ENCODE results near the gene CBX8.

CBX8 gene

GRCh38 chr17:79819085-79819484 is 22.2 kb upstream of the CBX8 start:
- FAIRE-seq: no peak

GRCh38 chr17:79818026-79818758 is 21.3 kb upstream of the CBX8 start:
- no peak for FAIRE-seq

- no peak for FAIRE-seq
These were observed 19.1 kb upstream of the CBX8 start for GRCh38 chr17:79815836-79816461.

GRCh38 chr17:79814974-79815835 is 18.3 kb upstream of the CBX8 start:
- no peak for FAIRE-seq

DNA sequence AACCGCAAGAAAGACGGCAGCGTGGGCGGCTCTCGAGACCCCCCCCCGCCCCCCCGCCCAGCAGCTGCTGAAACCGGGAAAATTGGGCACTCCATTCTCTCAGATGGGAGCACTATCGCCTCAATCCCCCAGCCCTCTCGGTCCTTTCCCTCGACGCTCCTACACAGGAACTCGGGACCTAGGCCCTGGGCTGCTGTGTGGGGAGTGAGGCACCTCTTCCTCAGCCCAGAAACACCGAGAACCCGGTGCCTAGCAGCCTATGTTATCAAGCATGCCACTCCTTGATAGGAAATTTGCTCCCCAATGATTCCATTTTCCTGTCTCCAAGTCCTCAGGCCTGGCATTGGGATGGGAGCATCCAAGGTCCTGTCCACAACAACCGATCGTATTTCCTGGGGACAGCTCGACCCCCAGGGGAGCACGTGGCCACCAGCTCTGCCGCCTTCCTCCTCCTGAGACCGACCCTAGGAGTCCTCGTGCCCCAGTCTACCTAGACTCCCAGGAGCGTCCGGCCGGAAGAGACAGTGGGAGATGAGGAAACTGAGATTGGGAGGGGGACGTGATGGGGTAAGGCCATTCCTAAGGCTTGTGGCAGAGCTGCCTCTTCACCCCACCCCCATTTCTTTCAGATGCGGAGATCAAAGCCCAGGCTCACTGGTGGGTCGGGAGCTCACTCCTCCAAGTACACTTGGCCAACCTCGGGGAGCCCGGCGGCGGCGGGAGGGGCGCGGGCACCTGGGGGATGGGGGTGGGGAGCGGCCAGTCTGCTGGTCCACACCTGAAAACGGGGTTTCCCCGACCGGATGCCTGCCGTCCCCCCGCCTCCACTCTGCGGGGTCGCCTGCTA is 17.5 kb upstream of the CBX8 start:
- no peak for FAIRE-seq

DNA sequence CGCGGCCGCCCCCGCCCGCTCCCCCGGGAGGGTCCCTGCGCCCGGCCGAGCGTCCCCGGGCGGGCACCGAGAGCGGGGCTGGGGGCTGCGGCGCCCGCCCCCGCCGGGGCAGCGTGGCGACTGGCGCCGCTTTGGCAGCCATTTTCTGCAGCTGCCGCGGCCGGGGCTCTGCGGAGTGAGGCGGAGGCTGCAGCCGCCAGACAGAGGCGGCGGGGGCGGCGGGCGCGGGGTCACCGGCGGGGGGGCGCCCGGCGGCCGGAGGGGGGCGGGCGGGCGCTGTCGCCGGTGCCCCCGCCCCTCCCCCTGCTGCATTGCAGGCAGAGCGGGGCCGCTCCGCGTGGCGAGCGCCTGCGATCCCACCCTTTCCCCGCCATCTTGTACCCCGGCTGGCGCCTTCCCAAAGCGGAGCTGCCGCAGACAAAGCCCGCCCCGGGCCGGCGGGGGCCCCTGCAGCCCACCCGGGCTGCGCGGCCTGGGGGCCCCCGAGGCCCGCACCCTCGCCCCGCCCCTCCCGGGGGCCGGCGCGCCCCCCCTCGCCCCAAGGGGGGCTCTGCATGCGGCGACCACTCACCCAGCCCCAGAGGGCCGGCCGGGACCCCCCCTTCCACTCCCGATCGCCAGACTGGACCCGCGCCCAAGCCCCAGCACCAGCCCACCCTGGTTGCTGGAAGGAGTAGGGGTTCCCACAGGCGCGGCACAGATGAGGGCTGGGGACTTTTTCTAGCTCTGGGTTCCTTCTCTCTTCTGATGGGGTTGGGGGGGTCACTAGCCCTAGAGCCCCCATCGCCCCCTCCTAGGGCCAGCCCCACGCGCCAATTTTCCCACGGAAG is 16.6 kb upstream of the CBX8 start:
- no peak for FAIRE-seq

DNA sequence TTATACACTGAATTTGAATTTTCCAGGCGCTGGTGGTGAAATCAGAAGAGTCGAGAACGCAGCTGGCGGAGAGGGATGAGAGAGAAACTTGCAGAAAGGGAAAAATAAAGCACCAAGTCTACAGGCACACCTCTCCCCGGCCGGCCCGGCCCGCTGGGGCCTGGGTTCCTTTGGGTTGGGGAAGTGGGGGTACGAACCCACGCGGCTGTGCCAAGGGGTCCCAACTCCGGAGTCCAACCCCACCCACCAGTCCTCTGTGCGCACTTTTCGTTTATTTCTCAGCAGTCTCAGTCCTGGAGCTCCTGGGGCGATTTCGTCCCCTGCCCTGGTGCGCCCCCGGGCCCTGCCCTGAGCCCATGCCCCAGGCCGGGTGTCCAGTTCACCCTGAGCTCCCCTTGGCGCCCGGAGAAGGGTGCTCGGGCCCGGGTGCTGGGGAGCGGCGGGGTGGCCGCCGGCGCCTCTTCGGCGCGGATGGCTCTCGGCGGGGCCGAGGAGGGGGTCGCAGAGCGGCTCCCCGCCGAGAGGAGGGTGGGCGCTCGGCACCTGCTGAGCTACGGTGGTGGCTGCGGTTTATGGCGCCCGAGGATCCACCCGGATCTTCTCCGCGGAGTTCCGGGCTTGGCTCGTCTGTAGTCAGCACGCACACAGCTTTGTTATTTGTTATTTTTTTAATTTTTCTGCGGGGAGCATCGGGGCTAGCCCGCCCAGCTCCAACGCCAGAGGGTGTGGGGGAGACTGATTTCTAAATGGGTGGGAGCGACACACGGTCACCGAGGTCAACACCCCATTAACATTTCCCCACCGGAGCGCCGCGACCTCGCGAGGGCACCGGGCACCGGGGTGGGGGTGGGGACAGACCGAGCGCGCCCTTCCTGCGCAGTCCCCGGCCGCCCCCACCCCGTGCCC is 15.7 kb upstream of the CBX8 start:
- no peak for FAIRE-seq

DNA sequence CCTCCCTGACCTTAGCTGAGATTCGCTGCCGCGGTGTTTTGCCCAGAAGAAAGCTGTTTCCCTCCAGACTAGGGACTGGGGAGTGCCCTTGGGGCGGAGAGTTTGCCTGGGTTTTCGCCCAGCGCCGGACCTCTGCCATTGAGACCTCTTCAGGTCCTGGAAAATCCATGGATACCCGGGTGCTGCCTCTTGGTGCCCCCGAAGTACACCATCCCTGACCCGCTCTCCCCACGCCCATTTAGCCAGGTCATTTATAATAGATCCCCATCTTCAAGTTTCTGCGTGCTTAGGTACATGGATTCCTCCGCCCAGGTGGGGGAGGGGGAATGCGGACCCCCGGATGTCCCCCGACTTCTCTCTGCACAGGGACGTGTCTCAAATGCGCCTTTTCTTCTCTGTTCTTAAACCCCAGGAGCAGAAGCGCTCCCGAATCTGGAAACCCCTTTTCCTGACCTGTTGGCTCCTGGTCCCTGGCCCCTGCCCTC is 15.0 kb upstream of the CBX8 start:
- no peak for FAIRE-seq

DNA sequence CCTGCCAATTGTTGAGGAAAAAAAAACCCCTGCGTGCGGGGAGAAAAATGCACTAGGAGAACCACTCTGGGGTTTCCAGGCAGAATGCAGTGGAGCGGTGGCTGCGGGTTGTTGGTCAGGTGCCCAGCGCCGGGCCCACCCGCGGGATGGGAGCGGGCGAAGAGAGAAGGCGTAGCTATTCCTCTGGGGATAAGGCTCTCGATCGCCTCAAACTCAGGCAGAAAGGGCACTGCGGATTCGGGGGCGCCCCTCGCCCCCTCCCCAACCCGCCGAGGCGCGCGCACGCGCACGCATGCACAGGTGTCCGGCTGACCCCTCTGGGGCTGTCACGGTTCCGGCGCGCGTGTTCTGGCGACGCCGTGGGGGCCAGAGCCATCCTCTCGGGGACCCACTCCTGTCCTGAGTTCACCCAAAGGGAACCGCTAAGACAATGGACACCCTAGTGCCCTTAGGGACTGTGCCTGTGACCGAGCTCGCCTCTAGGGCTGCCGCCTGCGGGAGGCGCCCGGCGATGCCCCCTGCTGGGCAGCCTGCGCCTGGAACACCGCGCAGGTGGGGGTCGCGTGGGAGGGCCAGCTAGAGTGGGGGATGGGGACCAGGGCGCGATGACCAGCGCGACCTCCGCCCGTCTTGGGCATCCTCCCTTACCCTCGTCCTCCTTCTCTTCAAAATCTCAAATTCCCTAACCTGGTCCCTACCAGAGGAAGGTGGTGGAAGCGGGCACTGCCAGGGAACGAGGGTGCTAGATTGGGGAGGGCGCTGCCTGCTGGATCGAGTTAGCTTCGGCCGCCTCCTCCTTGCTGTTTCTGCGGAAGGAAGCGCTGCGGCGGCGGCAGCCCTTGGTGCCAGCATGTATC is 14.4 kb upstream of the CBX8 start:
- no peak for FAIRE-seq

GRCh38 chr17:79810130-79811010 is 13.5 kb upstream of the CBX8 start:
- no peak for FAIRE-seq

DNA sequence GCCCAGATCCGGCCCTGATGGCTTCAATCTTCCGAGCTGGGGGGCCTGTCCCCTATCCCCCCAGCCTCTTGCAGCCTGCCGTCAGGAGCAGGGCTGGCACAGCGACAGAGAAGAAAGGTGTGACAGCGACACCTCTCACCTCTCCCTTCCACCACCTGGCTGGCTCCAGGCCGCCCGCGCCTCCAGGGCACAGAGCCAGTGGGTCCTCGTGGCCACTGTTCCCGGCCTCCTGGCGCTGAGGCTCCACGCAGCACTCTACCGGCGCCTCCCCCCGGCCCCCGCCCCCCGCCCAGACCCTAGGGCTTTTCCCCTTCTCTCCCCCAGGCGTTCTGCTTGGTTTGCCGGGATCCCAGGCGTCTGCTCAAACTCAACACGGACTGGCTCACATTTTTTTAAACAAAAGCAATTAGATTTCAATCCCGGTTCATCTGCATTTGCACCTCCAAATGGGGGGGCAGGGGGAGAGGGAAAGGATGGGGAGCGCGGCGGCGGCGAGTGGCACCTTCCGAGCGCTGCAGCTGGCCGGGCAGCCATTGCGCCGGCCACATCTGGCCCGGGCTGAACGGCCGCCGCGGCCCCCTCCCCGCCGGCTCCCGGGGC is 12.8 kb upstream of the CBX8 start:
- no peak for FAIRE-seq

DNA sequence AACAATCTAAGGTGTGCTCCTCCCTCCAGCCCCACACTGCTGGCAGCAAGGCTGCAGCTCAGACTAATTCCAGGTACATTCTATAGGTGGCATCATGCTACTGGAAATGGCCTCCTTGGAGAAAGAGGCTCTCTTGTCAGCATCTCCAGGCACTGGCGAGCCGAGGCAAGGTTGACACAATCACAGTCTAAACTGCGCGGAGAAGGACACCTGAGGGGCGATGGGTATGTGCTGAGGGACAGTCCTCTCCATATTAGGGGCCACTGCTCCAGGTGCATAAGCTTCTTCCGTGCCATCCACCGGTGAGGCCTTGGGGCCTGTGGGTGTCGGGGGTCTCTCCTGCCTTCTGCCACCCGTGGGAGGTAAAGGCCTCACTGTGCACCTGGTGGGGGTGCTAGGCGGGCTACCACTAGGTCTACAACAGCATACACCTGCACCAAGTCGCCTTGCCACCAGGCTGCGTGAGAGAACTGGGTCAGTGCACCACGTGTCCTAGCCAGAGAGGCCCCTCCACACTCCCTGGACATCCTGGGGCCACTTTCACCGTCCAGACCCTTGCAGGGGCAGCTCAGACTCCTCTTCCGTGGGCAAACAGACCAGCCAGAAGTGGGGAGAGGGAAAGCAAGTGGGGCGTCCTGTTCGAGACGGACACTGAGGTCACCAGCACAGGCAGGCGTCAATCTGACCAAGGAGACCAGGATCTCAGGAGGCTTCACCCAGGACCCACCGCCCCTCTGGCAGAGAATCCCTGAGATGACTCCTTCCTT is 12.1 kb upstream of the CBX8 start:
- no peak for FAIRE-seq

DNA sequence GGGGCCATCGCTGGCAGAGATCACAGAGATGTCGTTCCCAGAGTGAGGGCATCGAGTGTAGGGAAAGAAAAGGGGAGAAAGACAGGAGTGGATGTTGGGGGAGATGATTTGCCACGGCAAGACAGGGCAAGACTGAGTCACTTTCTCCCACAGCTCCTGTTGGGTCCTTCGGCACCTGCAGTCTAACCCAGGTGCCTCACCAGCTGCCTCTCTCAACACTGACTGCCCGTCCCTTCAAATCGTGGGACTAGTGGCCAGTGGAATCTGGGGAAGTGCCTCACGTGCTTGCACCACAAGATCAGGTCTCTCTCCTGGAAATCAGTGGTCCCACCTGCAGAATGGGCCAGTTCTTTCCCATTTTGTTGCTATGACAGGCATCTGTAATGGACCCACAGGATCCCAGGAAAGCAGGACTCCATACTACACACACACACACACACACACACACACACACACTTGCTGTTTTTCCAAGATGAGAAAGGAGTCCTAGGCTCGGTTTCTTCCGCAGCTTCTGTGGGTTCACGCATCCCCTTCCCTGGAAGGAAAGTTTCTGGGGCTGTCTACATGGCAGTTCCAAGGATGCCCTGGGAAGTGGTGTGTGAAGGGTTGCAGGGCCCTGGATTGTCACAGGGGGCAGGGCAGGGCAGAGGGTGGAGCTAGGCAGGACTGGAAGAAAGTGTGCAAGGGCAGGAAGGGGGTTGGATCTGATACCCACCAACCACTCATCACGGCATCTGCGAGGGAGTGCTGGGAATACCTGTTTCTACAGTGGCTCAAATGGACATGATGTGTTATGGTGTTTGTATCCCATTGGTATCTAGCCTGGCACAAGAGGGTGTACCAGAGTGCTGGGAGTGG is 10.2 kb upstream of the CBX8 start:
- FAIRE-seq: no peak

GRCh38 chr17:79806446-79806760 is 9.5 kb upstream of the CBX8 start:
- no peak for FAIRE-seq

DNA sequence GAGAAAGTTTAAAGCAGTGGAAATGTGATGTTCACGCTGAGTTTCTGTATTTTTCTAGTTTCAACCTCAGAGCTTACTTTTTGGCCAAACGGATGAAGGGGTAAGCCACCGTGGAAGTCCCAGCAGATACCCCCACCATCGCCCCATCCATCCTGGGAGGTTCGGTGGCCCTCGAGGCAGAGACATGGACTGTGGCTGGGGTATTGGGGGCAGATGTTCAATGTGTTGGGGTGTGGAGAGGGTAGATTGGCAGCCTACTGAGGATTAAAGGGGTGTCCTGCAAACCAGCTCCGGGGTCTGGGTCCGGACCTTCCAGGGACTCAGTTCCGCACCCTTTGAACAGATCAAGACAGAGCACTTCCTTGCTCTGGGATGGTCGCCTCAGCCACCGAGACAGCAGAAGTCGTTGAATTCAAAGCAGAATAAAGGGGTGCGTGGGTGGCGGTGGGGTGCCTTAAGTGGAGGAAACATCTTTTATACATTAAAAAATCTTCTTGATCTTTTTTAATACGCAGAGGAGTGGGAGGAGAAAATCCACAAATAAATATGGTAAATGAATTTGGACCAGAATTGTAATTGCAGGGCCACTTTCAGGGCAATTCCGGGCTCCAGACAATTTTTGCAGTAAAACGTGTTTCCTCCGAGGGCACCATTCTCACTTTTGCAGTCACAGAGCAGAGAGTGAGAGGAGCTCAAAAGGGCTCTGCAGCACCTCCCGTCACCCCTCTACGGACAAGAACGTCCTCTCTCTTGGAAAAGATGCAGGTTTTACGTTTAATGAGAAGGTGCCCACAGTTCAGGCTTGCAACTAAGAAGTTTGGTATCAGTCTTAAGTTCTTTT is 8.2 kb upstream of the CBX8 start:
- no peak for FAIRE-seq

Data from endometrium (tissue), 2 donors.